Tongue (tissue), 2 donors: ENCODE measurements around the gene KCNJ8. TPM values are rescaled to one million over a fixed set of nuclear protein-coding genes. Genes with fewer than 3 reads are reported as not detected.
A peak's percentile ranks its signal among the peaks of the same experiment; 100 is the strongest.
"Not testable (repeated sequence)": the region's sequence is repeated elsewhere in the genome, so short reads cannot be mapped to it uniquely, and the experiment has no call there.

Source experiments
- DNase-seq: peaks from one replicate; pipeline ENCODE4 v3.0.0-alpha.2; 2015
- total RNA-seq: library from RNA; depleted of rRNA; stranded (reverse); fragments of >200 nt; gene quantifications from one replicate; pipeline ENCODE4 v1.2.3, GENCODE V29; 2014

Gene KCNJ8
- total RNA-seq: 50.1 TPM

- peak; percentile 72 for DNase-seq
Measured at GRCh38 chr12:21774358-21775132, at the start of gene KCNJ8. TSS of gene KCNJ8 (minus strand) at chr12:21774706. CDS start at chr12:21773616, 1,090 bp downstream.

- DNase-seq: no peak
Measured at GRCh38 chr12:21823581-21823980, 49.1 kb upstream of the KCNJ8 start.

GRCh38 chr12:21819678-21820077 is 45.2 kb upstream of the KCNJ8 start:
- peak; percentile 23 for DNase-seq

GRCh38 chr12:21819236-21819635 is 44.7 kb upstream of the KCNJ8 start:
- peak; percentile 14 for DNase-seq

GRCh38 chr12:21818627-21819026 is 44.1 kb upstream of the KCNJ8 start:
- DNase-seq: peak; percentile 75

- no peak for DNase-seq
Measured at GRCh38 chr12:21815306-21816062, 41.0 kb upstream of the KCNJ8 start.

GRCh38 chr12:21814814-21815213 is 40.3 kb upstream of the KCNJ8 start:
- no peak for DNase-seq

- no peak for DNase-seq
Measured at GRCh38 chr12:21814327-21814726, 39.8 kb upstream of the KCNJ8 start.

- no peak for DNase-seq
Measured at GRCh38 chr12:21813751-21814150, 39.2 kb upstream of the KCNJ8 start.

- no peak for DNase-seq
Measured at GRCh38 chr12:21813125-21813524, 38.6 kb upstream of the KCNJ8 start.

- not testable (repeated sequence) for DNase-seq
Measured at GRCh38 chr12:21812340-21812739, 37.8 kb upstream of the KCNJ8 start.

GRCh38 chr12:21809100-21809499 is 34.6 kb upstream of the KCNJ8 start:
- DNase-seq: no peak

GRCh38 chr12:21806255-21806654 is 31.7 kb upstream of the KCNJ8 start:
- no peak for DNase-seq

GRCh38 chr12:21801522-21802288 is 27.2 kb upstream of the KCNJ8 start:
- DNase-seq: no peak

GRCh38 chr12:21800011-21800410 is 25.5 kb upstream of the KCNJ8 start:
- DNase-seq: no peak

- DNase-seq: no peak
Measured at GRCh38 chr12:21797539-21797938, 23.0 kb upstream of the KCNJ8 start.

- no peak for DNase-seq
Measured at GRCh38 chr12:21795648-21796328, 21.3 kb upstream of the KCNJ8 start.

- not testable (repeated sequence) for DNase-seq
Measured at GRCh38 chr12:21794807-21795595, 20.5 kb upstream of the KCNJ8 start.

GRCh38 chr12:21789687-21790086 is 15.2 kb upstream of the KCNJ8 start:
- not testable (repeated sequence) for DNase-seq

GRCh38 chr12:21788089-21788983 is 13.8 kb upstream of the KCNJ8 start:
- DNase-seq: no peak
